Dermis microvascular lymphatic vessel endothelial cell (primary cell): Measurements from ENCODE around the gene DOCK3. TPM values are rescaled to one million over a fixed set of nuclear protein-coding genes. Genes with fewer than 3 reads are reported as not detected.
A peak's percentile ranks its signal among the peaks of the same experiment; 100 is the strongest.
"Not testable (repeated sequence)": the region's sequence is repeated elsewhere in the genome, so short reads cannot be mapped to it uniquely, and the experiment has no call there.

Source experiments
- DNase-seq, 2 donors: peaks; one replicate each; pipeline versions ENCODE4 v3.0.0 to v3.0.0-alpha.2; 2010; ENCODE audit warnings: low read depth in 2 of 2
- total RNA-seq: library from RNA; depleted of rRNA; stranded (reverse); fragments of >200 nt; gene quantifications from 2 replicates; pipeline ENCODE4 v1.2.1, GENCODE V29; 2014

Gene DOCK3
- total RNA-seq, 1 donor from 2014 or later, result under 0.01 TPM

DNA sequence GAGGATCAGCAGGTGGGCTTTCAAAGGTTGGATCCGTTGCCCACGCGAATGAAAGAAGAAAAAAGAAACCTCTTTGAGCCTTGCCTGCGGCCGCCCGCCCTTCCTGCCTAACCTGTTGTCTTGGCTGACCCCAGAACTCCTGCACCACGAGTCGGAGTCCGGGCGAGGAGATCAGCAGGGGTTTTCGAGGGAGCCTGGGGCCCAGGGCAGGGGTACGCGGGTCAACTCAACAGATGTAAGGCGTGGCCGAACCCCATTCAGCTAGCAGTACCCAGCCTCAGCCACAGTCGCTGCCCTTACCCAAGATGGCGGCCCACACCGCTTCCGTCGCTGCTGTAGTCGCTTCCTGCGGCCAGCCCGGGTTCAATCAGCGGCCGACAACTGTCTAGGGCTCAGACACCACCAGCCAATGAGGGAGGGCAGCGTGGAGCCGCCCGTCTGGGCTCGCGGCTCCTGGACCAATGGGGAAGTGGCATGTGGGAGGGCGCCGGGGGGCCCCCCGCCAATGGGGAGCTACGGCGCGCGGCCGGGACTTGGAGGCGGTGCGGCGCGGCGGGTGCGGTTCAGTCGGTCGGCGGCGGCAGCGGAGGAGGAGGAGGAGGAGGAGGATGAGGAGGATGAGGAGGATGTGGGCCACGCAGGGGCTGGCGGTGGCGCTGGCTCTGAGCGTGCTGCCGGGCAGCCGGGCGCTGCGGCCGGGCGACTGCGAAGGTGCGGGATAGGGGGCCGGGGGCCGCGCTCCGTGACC, 710.2 kb downstream of the DOCK3 start, which contains the start of gene MANF:
Gene MANF (plus strand): TSS at position 566 of the 748 bp plus-strand sequence. CDS start 52 bp downstream, at position 618.
- DNase-seq, result peak; percentile 95 to 99

- DNase-seq, result peak in 1 of 2 donors; percentile 31
Measured at GRCh38 chr3:51385621-51386091, 710.9 kb downstream of the DOCK3 start.

DNA sequence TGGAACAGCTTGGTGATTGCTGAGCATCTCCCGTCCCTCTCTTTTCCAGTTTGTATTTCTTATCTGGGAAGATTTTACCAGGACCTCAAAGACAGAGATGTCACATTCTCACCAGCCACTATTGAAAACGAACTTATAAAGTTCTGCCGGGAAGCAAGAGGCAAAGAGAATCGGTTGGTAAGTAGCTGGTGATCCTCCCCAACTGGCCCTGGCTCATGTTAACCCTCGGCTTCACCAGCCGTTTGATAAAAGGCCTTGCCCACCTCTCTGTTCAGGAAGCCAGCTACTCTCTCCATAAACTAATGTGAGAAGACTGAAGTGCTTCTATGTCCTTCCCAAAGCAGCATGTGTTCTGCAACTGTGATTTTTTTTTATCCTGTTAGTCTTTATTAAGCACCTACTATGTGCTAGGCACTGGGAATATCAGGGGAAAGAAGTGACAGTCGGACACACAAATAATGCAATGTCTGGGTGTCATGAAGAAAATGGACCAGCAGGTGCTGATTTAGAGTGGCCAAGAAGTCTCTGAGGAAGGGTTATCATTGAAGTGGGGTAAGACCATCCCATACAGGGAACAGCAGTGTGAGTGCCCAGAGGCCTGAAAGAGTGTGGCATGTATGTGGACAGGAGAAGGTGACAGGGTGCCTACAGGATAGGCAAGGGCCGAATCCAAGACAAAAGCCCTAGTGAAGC, 711.6 kb downstream of the DOCK3 start:
- no peak for DNase-seq

DNA sequence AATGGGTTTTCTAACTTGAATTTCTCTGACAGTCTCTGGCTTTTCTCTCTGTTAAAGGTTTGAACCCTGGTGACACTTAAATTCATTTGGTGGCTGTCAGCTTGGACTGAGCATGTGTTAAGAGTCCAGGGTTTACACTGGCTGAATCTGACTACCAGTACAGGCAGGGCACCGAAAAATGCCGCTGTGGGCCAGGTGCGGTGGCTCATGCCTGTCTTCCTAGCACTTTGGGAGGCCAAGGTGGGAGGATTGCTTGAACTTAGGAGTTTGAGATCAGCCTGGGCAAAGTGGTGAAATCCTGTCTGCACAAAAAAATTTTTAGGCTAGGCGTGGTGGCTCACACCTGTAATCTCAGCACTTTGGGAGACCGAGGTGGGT, 712.1 kb downstream of the DOCK3 start:
- no peak for DNase-seq

GRCh38 chr3:51387281-51387680, 712.6 kb downstream of the DOCK3 start:
- not testable (repeated sequence) for DNase-seq

DNA sequence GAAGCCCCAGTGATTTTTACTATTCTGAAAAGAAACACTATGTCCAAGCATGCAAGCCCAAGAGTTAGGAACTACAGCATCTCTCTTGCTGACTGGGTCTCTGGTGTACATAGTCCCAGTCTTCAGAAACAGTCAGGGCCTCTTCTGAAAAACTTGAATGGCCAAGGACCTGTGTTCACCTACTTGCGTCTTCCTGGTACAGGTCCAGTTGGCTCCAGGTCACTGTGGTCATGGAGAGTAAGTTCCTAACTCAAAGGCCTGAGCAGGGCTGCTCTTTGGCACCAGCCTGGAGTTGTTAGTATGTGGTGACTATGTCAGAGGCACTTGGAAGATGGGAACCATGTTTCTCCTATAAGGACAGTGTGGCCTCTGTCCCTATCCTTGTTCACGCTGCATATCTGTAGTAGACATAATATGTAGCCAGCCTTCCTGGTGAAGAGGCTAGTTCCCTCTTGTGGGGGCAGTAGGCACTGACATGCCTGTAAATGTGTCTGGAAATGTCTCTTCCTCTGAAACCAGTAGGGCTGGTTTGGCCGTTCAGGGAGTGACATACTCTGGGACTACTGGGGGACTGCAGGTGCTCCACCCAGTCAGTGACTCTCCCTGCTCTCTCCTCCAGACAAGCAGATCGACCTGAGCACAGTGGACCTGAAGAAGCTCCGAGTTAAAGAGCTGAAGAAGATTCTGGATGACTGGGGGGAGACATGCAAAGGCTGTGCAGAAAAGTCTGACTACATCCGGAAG, 713.7 kb downstream of the DOCK3 start:
- DNase-seq, result peak in 1 of 2 donors; percentile 44

DNA sequence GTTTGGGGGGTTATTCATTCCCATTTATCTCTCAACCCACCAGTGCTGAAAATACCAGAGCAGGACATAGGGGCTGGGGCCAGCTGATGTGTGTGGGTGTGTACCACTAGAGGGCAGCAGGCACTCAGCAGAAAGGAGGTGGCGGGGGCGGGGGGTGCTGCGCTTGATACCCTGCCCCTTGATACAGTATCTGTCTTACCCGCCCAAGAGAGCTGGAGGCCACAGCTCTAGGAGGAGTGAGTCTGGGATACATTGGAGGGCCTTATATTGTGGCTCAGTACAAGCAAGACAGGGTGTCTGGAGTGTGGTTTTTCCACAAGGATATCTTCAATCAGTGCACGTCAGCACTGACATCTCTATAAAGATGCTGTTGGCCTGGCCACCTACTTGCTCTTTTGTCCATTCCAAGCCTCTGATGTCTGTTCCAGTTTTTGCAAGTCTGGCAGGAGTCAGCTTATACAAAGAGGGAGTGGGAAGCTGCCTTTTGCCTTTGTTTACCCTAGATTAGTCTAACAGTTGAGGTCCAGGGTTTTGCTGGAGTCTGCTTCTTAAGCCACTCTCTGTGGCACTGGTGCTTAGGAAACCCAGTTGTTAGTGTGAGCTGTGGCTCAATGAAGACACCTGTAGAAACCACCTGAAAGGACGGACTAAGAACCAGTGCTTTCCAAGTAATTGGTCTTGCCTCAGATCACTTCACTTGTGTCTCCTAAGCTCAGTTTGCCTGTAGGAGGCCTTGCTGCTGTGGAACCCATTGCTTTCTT, 714.9 kb downstream of the DOCK3 start:
- peak; percentile 39 to 76 for DNase-seq

DNA sequence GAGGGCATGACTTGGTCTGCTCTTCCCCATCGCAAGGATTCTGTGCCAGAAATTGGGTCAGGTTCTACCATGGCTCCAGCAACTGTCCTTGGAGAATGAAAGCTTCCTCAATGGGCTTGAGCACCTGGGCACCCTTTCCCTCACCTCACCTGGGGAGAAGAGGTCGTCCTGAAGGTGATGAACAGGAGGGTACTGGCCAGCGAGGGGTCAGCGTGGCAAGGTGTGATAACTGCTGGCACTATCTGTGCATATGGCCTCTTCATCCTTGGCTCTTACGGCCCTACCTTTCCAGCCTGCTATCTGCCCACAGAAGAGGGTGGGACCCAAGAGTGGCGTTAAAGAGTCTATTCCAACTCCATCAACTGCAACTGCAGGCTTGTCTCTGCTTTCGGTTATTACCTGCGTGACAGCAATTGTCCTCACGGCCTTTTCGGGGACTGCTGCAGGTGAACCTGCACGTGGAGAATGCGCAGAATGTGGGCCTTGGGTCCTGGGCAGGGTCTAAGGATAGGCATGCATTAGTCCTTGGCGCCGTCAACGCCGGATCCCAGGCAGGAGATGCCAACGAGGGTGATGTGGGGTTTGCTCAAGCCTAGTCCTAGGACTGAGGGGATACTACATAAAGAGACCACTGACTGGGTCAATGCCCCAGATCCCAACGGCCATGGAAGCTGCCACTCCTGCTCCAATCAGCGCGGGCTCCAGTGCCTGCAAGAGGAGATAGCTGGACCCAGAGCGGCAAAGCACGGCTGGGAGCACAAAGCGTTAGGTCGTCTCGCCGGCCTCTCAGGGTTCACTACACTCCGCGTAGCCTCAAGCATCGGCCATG, 715.7 kb downstream of the DOCK3 start:
- no peak for DNase-seq

GRCh38 chr3:51391075-51391565, 716.4 kb downstream of the DOCK3 start, which contains the start of gene RBM15B:
Gene RBM15B, plus strand, starts transcription at chr3:51391285. Its CDS starts 115 bp downstream, at chr3:51391400.
- peak; percentile 90 to 96 for DNase-seq

DNA sequence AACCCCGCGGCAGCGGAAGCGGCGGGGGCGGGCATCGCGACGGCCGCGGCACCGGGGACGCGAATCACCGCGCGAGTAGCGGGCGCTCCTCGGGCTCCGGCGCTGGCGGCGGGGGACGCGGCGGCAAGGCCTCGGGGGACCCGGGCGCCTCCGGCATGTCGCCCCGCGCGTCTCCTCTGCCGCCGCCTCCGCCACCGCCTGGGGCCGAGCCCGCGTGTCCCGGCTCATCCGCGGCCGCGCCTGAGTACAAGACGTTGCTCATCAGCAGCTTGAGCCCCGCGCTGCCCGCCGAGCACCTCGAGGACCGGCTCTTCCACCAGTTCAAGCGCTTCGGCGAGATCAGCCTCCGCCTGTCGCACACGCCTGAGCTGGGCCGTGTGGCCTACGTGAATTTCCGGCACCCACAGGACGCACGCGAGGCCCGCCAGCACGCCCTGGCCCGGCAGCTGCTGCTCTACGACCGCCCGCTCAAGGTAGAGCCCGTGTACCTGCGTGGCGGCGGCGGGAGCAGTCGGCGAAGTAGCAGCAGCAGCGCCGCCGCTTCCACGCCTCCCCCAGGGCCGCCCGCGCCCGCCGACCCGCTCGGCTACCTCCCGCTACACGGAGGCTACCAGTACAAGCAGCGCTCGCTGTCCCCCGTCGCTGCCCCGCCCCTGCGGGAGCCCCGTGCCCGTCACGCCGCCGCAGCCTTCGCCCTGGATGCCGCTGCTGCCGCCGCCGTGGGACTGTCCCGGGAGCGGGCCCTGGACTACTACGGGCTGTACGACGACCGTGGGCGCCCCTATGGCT, 717.0 kb downstream of the DOCK3 start:
- peak; percentile 11 to 57 for DNase-seq

- DNase-seq, result no peak
Measured at GRCh38 chr3:51392355-51393133, 717.8 kb downstream of the DOCK3 start.

- DNase-seq, result no peak
Measured at GRCh38 chr3:51393134-51393495, 718.4 kb downstream of the DOCK3 start.

- no peak for DNase-seq
Measured at GRCh38 chr3:51393564-51393963, 718.8 kb downstream of the DOCK3 start.

DNA sequence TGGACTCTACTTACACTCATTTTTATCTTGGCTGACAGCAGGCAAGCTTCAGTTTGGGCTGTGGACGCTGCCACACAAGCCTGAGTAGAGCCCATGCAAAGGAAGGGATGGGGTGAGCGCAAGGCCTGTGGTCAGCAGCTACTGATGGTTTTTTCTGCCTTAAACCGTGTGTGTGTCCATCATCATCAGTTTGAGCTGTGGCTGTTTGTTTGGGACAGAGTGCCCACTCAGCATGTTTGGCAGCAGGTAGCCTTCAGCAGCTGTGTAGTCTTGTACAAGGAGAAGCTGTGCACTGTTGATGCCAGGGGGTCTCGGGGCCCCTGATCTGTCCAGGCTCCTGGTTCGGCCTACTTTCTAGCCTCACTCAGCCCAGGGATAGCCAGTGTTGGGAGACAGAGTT, 719.8 kb downstream of the DOCK3 start:
- DNase-seq, result no peak

GRCh38 chr3:51395493-51396213, 720.9 kb downstream of the DOCK3 start:
- DNase-seq, result no peak

DNA sequence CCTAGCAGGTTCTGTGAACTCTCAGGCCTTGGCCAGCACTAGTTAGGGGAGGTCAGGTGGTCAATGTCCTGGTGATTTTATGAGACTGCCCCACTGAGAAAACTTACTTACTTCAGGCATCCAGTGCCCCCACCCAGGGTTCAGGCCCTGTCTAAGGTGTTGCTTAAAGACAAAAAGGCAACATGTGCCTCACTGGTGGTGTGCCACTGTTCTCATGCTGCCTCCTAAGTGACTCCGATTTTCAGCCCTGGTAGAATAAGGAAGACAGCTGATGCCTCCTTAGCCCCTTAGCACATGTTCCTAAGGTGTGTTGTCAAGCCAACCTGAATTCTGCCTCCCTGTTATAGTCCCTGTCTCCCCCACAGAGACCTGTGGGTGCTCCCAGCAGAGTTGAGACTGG, 721.7 kb downstream of the DOCK3 start:
- DNase-seq, result no peak

- no peak for DNase-seq
Measured at GRCh38 chr3:51397392-51397791, 722.7 kb downstream of the DOCK3 start.
